Measurements from ENCODE around the gene TBCE.

- no peak for TF ChIP-seq CTCF (IDR thresholded peaks at IDR 0.05; ENCODE audit: low read length)
- no peak for TF ChIP-seq EZH2phosphoT487 (IDR thresholded peaks at IDR 0.05; ENCODE audit: low read length)
- no peak for TF ChIP-seq EZH2 (optimal IDR thresholded peaks at IDR 0.05; ENCODE audit: low read depth, low read length)
Observed at GRCh38 chr1:235358899-235359298, 8.3 kb upstream of the TBCE start.
